ENCODE results near the gene ZRANB1.

- no peak for TF ChIP-seq CTCF (conservative IDR thresholded peaks at IDR 0.05 in 1 of 2, IDR thresholded peaks at IDR 0.05 in 1 of 2; ENCODE audit: extremely low read depth in 1 of 2, insufficient read depth in 1 of 2, low read depth in 1 of 2, low read length in 2 of 2)
- TF ChIP-seq EZH2 (IDR thresholded peaks at IDR 0.05; ENCODE audit: borderline replicate concordance, low read length) = no peak
Observed at GRCh38 chr10:124963866-124964720, 22.2 kb downstream of the ZRANB1 start.

All from mammary epithelial cell (primary cell).